Liver (tissue), 9 donors: ENCODE data around the gene HPS5. TPM values are rescaled to one million over a fixed set of nuclear protein-coding genes. Genes with fewer than 3 reads are reported as not detected.
A peak's percentile ranks its signal among the peaks of the same experiment; 100 is the strongest.
"Not testable (repeated sequence)": the region's sequence is repeated elsewhere in the genome, so short reads cannot be mapped to it uniquely, and the experiment has no call there.

Experiments
- DNase-seq: peaks from one replicate; pipeline ENCODE4 v3.0.0-alpha.2; 2017; ENCODE audit warnings: low spot score
- H3K27ac ChIP-seq, 2 donors: one replicate each; pipeline ENCODE4 v1.7.0; 2013; ENCODE audit warnings: inconsistent platforms in 2 of 2, low read length in 2 of 2, control low read depth in 1 of 2, low read depth in 1 of 2, mild to moderate bottlenecking in 1 of 2
- H3K27me3 ChIP-seq, 4 donors: one replicate each; pipeline versions ENCODE4 v1.6.1 to v1.7.0; 2013; ENCODE audit warnings: low read length in 3 of 4, inconsistent platforms in 1 of 4, mild to moderate bottlenecking in 1 of 4, moderate library complexity in 1 of 4; ENCODE audit not compliant: control insufficient read depth in 4 of 4, insufficient read depth in 4 of 4
- H3K36me3 ChIP-seq, 4 donors: one replicate each; pipeline versions ENCODE4 v1.6.1 to v1.7.0; 2013; ENCODE audit warnings: low read length in 3 of 4, mild to moderate bottlenecking in 3 of 4, low read depth in 1 of 4, moderate library complexity in 1 of 4; ENCODE audit not compliant: control insufficient read depth in 4 of 4, insufficient read depth in 3 of 4
- H3K4me1 ChIP-seq, 4 donors: one replicate each; pipeline versions ENCODE4 v1.6.1 to v1.7.0; 2013; ENCODE audit warnings: low read length in 3 of 4, mild to moderate bottlenecking in 3 of 4, moderate library complexity in 1 of 4; ENCODE audit not compliant: control insufficient read depth in 4 of 4, insufficient read depth in 4 of 4
- H3K4me3 ChIP-seq, 3 donors: one replicate each; pipeline versions ENCODE4 v1.6.1 to v1.7.0; 2013; ENCODE audit warnings: low read length in 3 of 3, control low read depth in 1 of 3, low read depth in 1 of 3, mild to moderate bottlenecking in 1 of 3
- H3K9ac ChIP-seq, 2 donors: one replicate each; pipeline ENCODE4 v1.7.0; 2013; ENCODE audit warnings: low read length in 2 of 2, mild to moderate bottlenecking in 2 of 2, moderate library complexity in 2 of 2, control low read depth in 1 of 2, low read depth in 1 of 2
- H3K9me3 ChIP-seq, 4 donors: one replicate each; pipeline versions ENCODE4 v1.6.1 to v1.7.0; 2013; ENCODE audit warnings: low read length in 3 of 4; ENCODE audit not compliant: control insufficient read depth in 4 of 4
- CTCF ChIP-seq: fragments of 150-350 bp; IDR thresholded peaks from 2 replicates; pipeline ENCODE4 v1.5.1; 2017; ENCODE audit warnings: improper control_type of control experiment, low read depth, low read length; ENCODE audit not compliant: missing input control
- FOXA2 ChIP-seq: IDR thresholded peaks from 2 replicates; pipeline ENCODE4 v1.6.1; 2016; ENCODE audit warnings: antibody characterized with exemption
- GABPA ChIP-seq, 2 donors: IDR thresholded peaks in 1 of 2; conservative IDR thresholded peaks in 1 of 2; 2 replicates each; pipeline ENCODE4 v1.6.1; 2016; ENCODE audit warnings: antibody characterized with exemption in 2 of 2, mild to moderate bottlenecking in 1 of 2, moderate library complexity in 1 of 2
- HNF4A ChIP-seq, 2 donors: conservative IDR thresholded peaks; 2 replicates each; pipeline ENCODE4 v1.6.1; 2016; ENCODE audit warnings: antibody characterized with exemption in 2 of 2, mild to moderate bottlenecking in 2 of 2
- JUND ChIP-seq, 2 donors: IDR thresholded peaks; 2 replicates each; pipeline ENCODE4 v1.6.1; 2016; ENCODE audit warnings: antibody characterized with exemption in 2 of 2
- MAX ChIP-seq: IDR thresholded peaks from 2 replicates; pipeline ENCODE4 v1.6.1; 2016; ENCODE audit warnings: antibody characterized with exemption
- RAD21 ChIP-seq, 2 donors: IDR thresholded peaks; 2 replicates each; pipeline ENCODE4 v1.6.1; 2016; ENCODE audit warnings: antibody characterized with exemption in 2 of 2, mild to moderate bottlenecking in 2 of 2
- REST ChIP-seq: IDR thresholded peaks from 2 replicates; pipeline ENCODE4 v1.6.1; 2016; ENCODE audit warnings: antibody characterized with exemption, mild to moderate bottlenecking
- RXRA ChIP-seq, 2 donors: IDR thresholded peaks; 2 replicates each; pipeline ENCODE4 v1.6.1; 2017 to 2018; ENCODE audit warnings: antibody characterized with exemption in 2 of 2, mild to moderate bottlenecking in 1 of 2
- SP1 ChIP-seq: IDR thresholded peaks from 2 replicates; pipeline ENCODE4 v1.6.1; 2018; ENCODE audit warnings: antibody characterized with exemption, mild to moderate bottlenecking
- TAF1 ChIP-seq: conservative IDR thresholded peaks from 2 replicates; pipeline ENCODE4 v1.6.1; 2016; ENCODE audit warnings: antibody characterized with exemption, mild to moderate bottlenecking
- YY1 ChIP-seq: IDR thresholded peaks from 2 replicates; pipeline ENCODE4 v1.6.1; 2016; ENCODE audit warnings: antibody characterized with exemption, mild to moderate bottlenecking
- ZBTB33 ChIP-seq: IDR thresholded peaks from 2 replicates; pipeline ENCODE4 v1.6.1; 2016; ENCODE audit warnings: antibody characterized with exemption
- WGBS: extraction: QIAGEN DNeasy Blood & Tissue Kit; methylation state at CpG from one replicate; pipeline ENCODE4 v1.1.7; 2013; 5-methylcytosine and 5-hydroxymethylcytosine counted together
- polyA plus RNA-seq, 2 donors: library from polyadenylated mRNA; stranded (reverse) in 1 of 2; unstranded in 1 of 2; fragments of 200-250 nt in 1 of 2; fragments of >200 nt in 1 of 2; fragmentation: Nextera tagmentation in 1 of 2; extraction: Ambion mirVana in 1 of 2; gene quantifications; one replicate each; pipeline versions ENCODE4 v1.2.1 to v1.2.3, GENCODE V29; 2013 to 2015
- total RNA-seq, 2 donors: library from RNA; depleted of rRNA; stranded (reverse); fragments of >200 nt; gene quantifications; one replicate each; pipeline ENCODE4 v1.2.3, GENCODE V29; 2014
- donor health status: healthy.
- donor health status: healthy.
- donor health status: healthy.
- donor health status: healthy.
- donor health status: healthy.

HPS5 gene
- total and polyA plus RNA-seq, 4 donors, result 15.7 to 134 (median 24.2) TPM

GRCh38 chr11:18246379-18247190 is 75.4 kb downstream of the HPS5 start:
- WGBS, result 57% methylated on average over 11 of the region's 11 CpGs
- not testable (repeated sequence) for H3K27ac ChIP-seq, H3K36me3 ChIP-seq, H3K9ac ChIP-seq, H3K4me1 ChIP-seq, DNase-seq, H3K9me3 ChIP-seq, H3K27me3 ChIP-seq
- H3K4me3 ChIP-seq, result peak overlapping the region in 1 of 3 donors; percentile 0
- TF ChIP-seq RXRA (IDR thresholded peaks at IDR 0.05) (peak; percentile 7 to 23), JUND (IDR thresholded peaks at IDR 0.05) (peak in 1 of 2 donors; percentile 10), HNF4A (conservative IDR thresholded peaks at IDR 0.05) (peak in 1 of 2 donors; percentile 10)

- Histone ChIP-seq H3K9ac (no peak overlapping the region), H3K36me3 (no peaks in the 10 kb centered on the region), H3K9me3 (no peaks in the 10 kb centered on the region), H3K4me3 (no peak overlapping the region), H3K4me1 (peaks cover 0 to 9% (median 2%) of the 10 kb centered on the region in 4 donors), H3K27ac (no peak overlapping the region), H3K27me3 (no peaks in the 10 kb centered on the region)
- WGBS, result 72% methylated on average over 6 of the region's 6 CpGs
- no peak for TF ChIP-seq FOXA2
- no peak for TF ChIP-seq SP1
- no peak for TF ChIP-seq YY1
- no peak for TF ChIP-seq ZBTB33
- TF ChIP-seq GABPA (IDR thresholded peaks at IDR 0.05 in 1 of 2, conservative IDR thresholded peaks at IDR 0.05 in 1 of 2), result no peak
- no peak for TF ChIP-seq JUND (IDR thresholded peaks at IDR 0.05)
- no peak for TF ChIP-seq RXRA (IDR thresholded peaks at IDR 0.05)
- no peak for TF ChIP-seq TAF1
- TF ChIP-seq CTCF, result no peak
- no peak for TF ChIP-seq MAX
- no peak for DNase-seq
These were observed 76.5 kb downstream of the HPS5 start for GRCh38 chr11:18245396-18245795.

- peaks cover 3 to 13% (median 11%) of the 10 kb centered on the region in 4 donors for H3K4me1 ChIP-seq
- H3K27ac ChIP-seq, result no peak overlapping the region
- no peaks in the 10 kb centered on the region for H3K27me3 ChIP-seq
- H3K36me3 ChIP-seq, result no peaks in the 10 kb centered on the region
- H3K9me3 ChIP-seq, result no peaks in the 10 kb centered on the region
- H3K9ac ChIP-seq, result no peak overlapping the region
- peak; percentile 8 for TF ChIP-seq SP1
- TF ChIP-seq REST, result no peak
- peak in 1 of 2 donors; percentile 52 for TF ChIP-seq HNF4A (conservative IDR thresholded peaks at IDR 0.05)
- TF ChIP-seq RXRA (IDR thresholded peaks at IDR 0.05), result no peak
- peak; percentile 84 for TF ChIP-seq CTCF
- TF ChIP-seq GABPA (IDR thresholded peaks at IDR 0.05 in 1 of 2, conservative IDR thresholded peaks at IDR 0.05 in 1 of 2), result no peak
- TF ChIP-seq YY1, result peak; percentile 24
- TF ChIP-seq RAD21 (IDR thresholded peaks at IDR 0.05), result peak; percentile 84 to 86
- DNase-seq, result peak; percentile 49
- 0% methylated on average over 1 of the region's 1 CpG for WGBS
- H3K4me3 ChIP-seq, result no peak overlapping the region
These were observed 78.1 kb downstream of the HPS5 start for GRCh38 chr11:18243783-18244362.
